GM12878 (cell line): ENCODE measurements around the gene VSTM4.

Source experiments
- CBX5 ChIP-seq: sonication (generic); IDR thresholded peaks from 2 replicates; pipeline ENCODE4 v1.6.1; 2016; ENCODE audit warnings: low read depth, moderate library complexity, mild to moderate bottlenecking, inconsistent platforms
- POLR2AphosphoS5 ChIP-seq: IDR thresholded peaks from 2 replicates; pipeline ENCODE4 v1.6.1; 2011; ENCODE audit warnings: mild to moderate bottlenecking, low read length, inconsistent platforms
- SMAD1 ChIP-seq: fragments of 450-650 bp; IDR thresholded peaks from 2 replicates; pipeline ENCODE4 v1.6.1; 2018; ENCODE audit warnings: mild to moderate bottlenecking, low read depth; ENCODE audit not compliant: partially characterized antibody
- TF ChIP-seq, protein P1 (sequence below): IDR thresholded peaks from 2 replicates; pipeline ENCODE4 v1.6.1; 2011; ENCODE audit warnings: borderline replicate concordance, low read depth, mild to moderate bottlenecking, moderate library complexity, low read length; ENCODE audit not compliant: insufficient read depth, poor library complexity, severe bottlenecking
- TF ChIP-seq, protein P2 (sequence below): IDR thresholded peaks from 2 replicates; pipeline ENCODE4 v1.6.1; 2011; ENCODE audit warnings: low read depth, mild to moderate bottlenecking, low read length, moderate library complexity, borderline replicate concordance; ENCODE audit errors: extremely low read depth

DNA sequence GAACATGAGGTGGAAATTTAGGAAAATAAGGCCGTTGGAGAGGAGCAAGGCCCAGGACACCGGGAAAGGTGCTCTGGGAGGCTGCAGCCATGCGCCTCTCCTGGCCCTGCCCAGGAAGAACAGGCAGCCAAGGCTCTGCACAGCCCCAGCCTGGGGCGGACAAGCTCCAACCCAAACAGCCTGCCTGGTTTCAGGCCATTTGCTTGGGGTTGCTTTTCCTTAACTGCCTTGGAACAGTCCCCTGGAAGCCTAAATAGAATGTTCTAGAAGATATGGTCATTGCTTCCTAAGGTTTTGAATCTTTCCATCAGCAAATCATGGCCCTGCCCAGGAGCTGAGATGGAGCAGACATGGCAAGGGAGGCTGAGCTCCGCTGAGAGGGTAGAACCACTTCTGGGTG lies 11.0 kb downstream of the VSTM4 start:
- TF ChIP-seq CBX5 = no peak
- no peak for TF ChIP-seq POLR2AphosphoS5
- TF ChIP-seq, protein P1, sequence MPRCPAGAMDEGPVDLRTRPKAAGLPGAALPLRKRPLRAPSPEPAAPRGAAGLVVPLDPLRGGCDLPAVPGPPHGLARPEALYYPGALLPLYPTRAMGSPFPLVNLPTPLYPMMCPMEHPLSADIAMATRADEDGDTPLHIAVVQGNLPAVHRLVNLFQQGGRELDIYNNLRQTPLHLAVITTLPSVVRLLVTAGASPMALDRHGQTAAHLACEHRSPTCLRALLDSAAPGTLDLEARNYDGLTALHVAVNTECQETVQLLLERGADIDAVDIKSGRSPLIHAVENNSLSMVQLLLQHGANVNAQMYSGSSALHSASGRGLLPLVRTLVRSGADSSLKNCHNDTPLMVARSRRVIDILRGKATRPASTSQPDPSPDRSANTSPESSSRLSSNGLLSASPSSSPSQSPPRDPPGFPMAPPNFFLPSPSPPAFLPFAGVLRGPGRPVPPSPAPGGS = no peak
- TF ChIP-seq SMAD1 = no peak
- TF ChIP-seq, protein P2, sequence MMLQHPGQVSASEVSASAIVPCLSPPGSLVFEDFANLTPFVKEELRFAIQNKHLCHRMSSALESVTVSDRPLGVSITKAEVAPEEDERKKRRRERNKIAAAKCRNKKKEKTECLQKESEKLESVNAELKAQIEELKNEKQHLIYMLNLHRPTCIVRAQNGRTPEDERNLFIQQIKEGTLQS = no peak
